Endothelial cell of umbilical vein (primary cell): ENCODE data around the gene GRAMD4. TPM values are rescaled to one million over a fixed set of nuclear protein-coding genes. Genes with fewer than 3 reads are reported as not detected.

Experiments used
- BruUV-seq: library from RNA; stranded (reverse); fragments of 400-500 nt; replicated peaks from 2 replicates; lab custom pipeline; 2021; lab: Mats Ljungman, UMichigan
- CTCF ChIA-PET: fragments of 300-600, 350-600 bp; sonication (Branson Sonifier 250); formaldehyde crosslinking; loops from one replicate; lab custom pipeline; 2021; ENCODE audit warnings: antibody characterized with exemption, inconsistent platforms; lab: Charles Lee
- POLR2A ChIA-PET: fragments of 300-600, 350-600 bp; sonication (Branson Sonifier 250); formaldehyde crosslinking; loops from one replicate; lab custom pipeline; 2021; ENCODE audit warnings: antibody characterized with exemption, inconsistent platforms; lab: Charles Lee
- DNase-seq: peaks from one replicate; pipeline ENCODE4 v3.0.0-alpha.2; 2011; ENCODE audit warnings: low read depth, low spot score
- FAIRE-seq: peaks from 2 replicates; lab custom pipeline; 2011; peaks lifted over from hg19 to GRCh38; lab: Jason Lieb, UNC
- H2AFZ ChIP-seq: 2 replicates; pipeline ENCODE4 v1.6.0; 2012; ENCODE audit warnings: low read depth, low read length, control low read depth, inconsistent platforms
- H3K27ac ChIP-seq: 2 replicates; pipeline ENCODE4 v1.5.1; 2011; ENCODE audit warnings: low read depth, mild to moderate bottlenecking, control low read depth, low read length, moderate library complexity; ENCODE audit not compliant: insufficient read depth
- H3K27me3 ChIP-seq, 2 experiments: 2 replicates each; pipeline versions ENCODE4 v1.6.0 to v1.6.1; 2011; ENCODE audit warnings: low read length in 2 of 2, mixed read lengths in 1 of 2; ENCODE audit not compliant: control insufficient read depth in 2 of 2, insufficient read depth in 2 of 2
- H3K36me3 ChIP-seq, 2 experiments: 2 replicates in 1 of 2; 3 replicates in 1 of 2; pipeline ENCODE4 v1.5.1; 2011; ENCODE audit warnings: low read length in 2 of 2, mild to moderate bottlenecking in 1 of 2, moderate library complexity in 1 of 2; ENCODE audit not compliant: control insufficient read depth in 2 of 2, insufficient read depth in 2 of 2; ENCODE audit errors: extremely low read depth in 1 of 2
- H3K4me1 ChIP-seq: 3 replicates; pipeline ENCODE4 v1.5.1; 2011; ENCODE audit warnings: mild to moderate bottlenecking, low read length; ENCODE audit not compliant: control insufficient read depth, insufficient read depth; ENCODE audit errors: extremely low read depth
- H3K4me2 ChIP-seq: 2 replicates; pipeline ENCODE4 v1.6.1; 2011; ENCODE audit warnings: low read length, control low read depth, mixed read lengths; ENCODE audit not compliant: insufficient read depth
- H3K4me3 ChIP-seq, 3 experiments: fragments of 200-600 bp in 1 of 3; sonication (generic), shearing (Covaris generic) in 1 of 3; replicated peaks in 1 of 3; 2 replicates each; pipeline ENCODE4 v1.5.1; 2011 to 2016; ENCODE audit warnings: control low read depth in 3 of 3, low read length in 3 of 3, mild to moderate bottlenecking in 2 of 3, inconsistent platforms in 1 of 3, low read depth in 1 of 3, moderate library complexity in 1 of 3; ENCODE audit not compliant: insufficient read depth in 1 of 3
- H3K79me2 ChIP-seq: 2 replicates; pipeline ENCODE4 v1.6.0; 2012; ENCODE audit warnings: low read length, inconsistent platforms; ENCODE audit not compliant: control insufficient read depth, insufficient read depth
- H3K9ac ChIP-seq: replicated peaks from 2 replicates; pipeline ENCODE3; 2011; ENCODE audit warnings: low read length, control low read depth; ENCODE audit not compliant: insufficient read depth; ENCODE audit errors: extremely low read depth
- H3K9me1 ChIP-seq: replicated peaks from 3 replicates; pipeline ENCODE4 v1.6.0; 2011; ENCODE audit warnings: mild to moderate bottlenecking, low read length; ENCODE audit not compliant: control insufficient read depth, insufficient read depth; ENCODE audit errors: extremely low read depth
- H3K9me3 ChIP-seq: replicated peaks from 2 replicates; pipeline ENCODE4 v1.5.1; 2012; ENCODE audit warnings: low read length, inconsistent platforms; ENCODE audit not compliant: control insufficient read depth, insufficient read depth
- H4K20me1 ChIP-seq: replicated peaks from 2 replicates; pipeline ENCODE3; 2011; ENCODE audit warnings: mild to moderate bottlenecking, low read length; ENCODE audit not compliant: control insufficient read depth, insufficient read depth; ENCODE audit errors: extremely low read depth
- EZH2 ChIP-seq: IDR thresholded peaks from 2 replicates; pipeline ENCODE4 v1.6.1; 2012; ENCODE audit warnings: borderline replicate concordance, low read depth, mild to moderate bottlenecking, moderate library complexity, low read length, inconsistent platforms; ENCODE audit not compliant: severe bottlenecking
- FOS ChIP-seq: IDR thresholded peaks from 2 replicates; pipeline ENCODE4 v1.6.1; 2011; ENCODE audit warnings: mild to moderate bottlenecking, low read length, moderate library complexity, borderline replicate concordance; ENCODE audit not compliant: insufficient read depth
- GATA2 ChIP-seq: IDR thresholded peaks from 2 replicates; pipeline ENCODE4 v1.7.0; 2011; ENCODE audit warnings: low read depth, mild to moderate bottlenecking, moderate library complexity, mixed read lengths, low read length; ENCODE audit not compliant: insufficient read length, insufficient read depth
- JUN ChIP-seq: IDR thresholded peaks from 2 replicates; pipeline ENCODE4 v1.6.1; 2011; ENCODE audit warnings: borderline replicate concordance, low read depth; ENCODE audit not compliant: insufficient read length, insufficient read depth
- MYC ChIP-seq: IDR thresholded peaks from one replicate; pipeline ENCODE4 v1.6.1; 2011; ENCODE audit warnings: mild to moderate bottlenecking, low read depth, low read length
- POLR2A ChIP-seq: IDR thresholded peaks from 2 replicates; pipeline ENCODE4 v1.6.1; 2012; ENCODE audit warnings: low read depth, mild to moderate bottlenecking, control low read depth, low read length
- POLR2AphosphoS5 ChIP-seq: IDR thresholded peaks from 2 replicates; pipeline ENCODE4 v1.6.1; 2012; ENCODE audit warnings: low read depth, mild to moderate bottlenecking, control low read depth, low read length, moderate library complexity; ENCODE audit not compliant: insufficient read depth
- dilution Hi-C: fragments of 300-500 bp; cut with MboI; formaldehyde crosslinking; loops from one replicate; pipeline ENCODE4 v1.15.0; 2019; ENCODE audit warnings: low sequenced_read_pairs; ENCODE audit not compliant: extremely low pct_ligation_motif_present
- intact Hi-C: fragments of 100-400 bp; cut with micrococcal nuclease; formaldehyde crosslinking; loops from one replicate; pipeline ENCODE4 v1.10.0; 2022
- polyA plus RNA-seq, 4 experiments: library from polyadenylated mRNA; depleted of rRNA in 3 of 4; stranded (reverse) in 3 of 4; unstranded in 1 of 4; fragments of >200 nt; gene quantifications; 2 replicates each; pipeline versions ENCODE4 v1.2.1 to v1.2.3, GENCODE V29; 2011 to 2012; ENCODE audit warnings: missing spikeins in 1 of 4
- total RNA-seq: library from RNA; stranded (reverse); gene quantifications from 2 replicates; pipeline ENCODE4 v1.2.3, GENCODE V29; 2021
- TF ChIP-seq, protein P1 (sequence below), 2 donors: IDR thresholded peaks; 1 replicate in 1 of 2; 2 replicates in 1 of 2; pipeline ENCODE4 v1.5.1; 2011; ENCODE audit warnings: low read length in 2 of 2, mild to moderate bottlenecking in 2 of 2, moderate library complexity in 2 of 2, control low read depth in 1 of 2, inconsistent platforms in 1 of 2, low read depth in 1 of 2; ENCODE audit not compliant: insufficient read depth in 1 of 2; ENCODE audit errors: extremely low read depth in 1 of 2
- TF ChIP-seq, protein P2 (sequence below): IDR thresholded peaks from 2 replicates; pipeline ENCODE4 v1.6.1; 2011; ENCODE audit not compliant: insufficient read depth, insufficient read length

The GRAMD4 gene
- total and polyA plus RNA-seq, 2 donors (not counting 3 experiments of a cell fraction or from before 2014, with no cell fraction given) = 5.9 to 14.8 TPM

DNA sequence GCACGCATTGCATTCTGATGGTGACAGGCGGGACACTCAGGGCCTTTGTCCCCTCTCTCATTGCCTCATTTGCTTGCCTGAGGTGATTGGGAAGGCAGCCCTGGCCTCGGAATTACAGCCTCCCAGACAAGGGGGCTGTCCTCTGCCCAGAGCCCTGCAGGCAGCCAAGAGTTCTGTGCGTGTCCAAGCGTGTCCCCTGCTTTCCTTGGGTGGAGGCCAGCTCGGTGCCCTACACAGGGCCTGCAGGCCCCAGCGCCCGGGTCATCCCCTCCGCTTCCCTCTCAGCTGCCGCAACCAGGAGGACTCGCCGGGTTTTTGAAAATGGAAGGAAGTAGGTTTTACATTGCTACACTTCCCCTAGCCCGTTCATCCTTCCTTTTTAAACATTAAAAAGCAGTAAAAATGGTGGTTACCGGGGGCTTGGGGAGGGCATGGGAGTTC is 1.9 kb downstream of the GRAMD4 start:
- ChIA-PET CTCF (interaction anchor here (1.8 kb wide), 1 partner anchor 254 kb away, joined by 5 read pairs; no protein-coding TSS in a partner anchor), POLR2A (no interaction called here)
- Histone ChIP-seq H3K79me2 (no peaks in the 10 kb centered on the region), H3K9me1 (no peaks in the 10 kb centered on the region), H3K4me3 (no peak overlapping the region), H3K4me1 (peaks cover 4% of the 10 kb centered on the region), H3K9me3 (no peaks in the 10 kb centered on the region), H3K36me3 (no peaks in the 10 kb centered on the region), H2AFZ (peak overlapping the region; percentile 42), H4K20me1 (no peaks in the 10 kb centered on the region), H3K27me3 (no peaks in the 10 kb centered on the region), H3K4me2 (no peak overlapping the region), H3K27ac (no peak overlapping the region), H3K9ac (peak overlapping the region; percentile 9)
- FAIRE-seq (no peak), DNase-seq (peak; percentile 19)
- TF ChIP-seq, protein P1, sequence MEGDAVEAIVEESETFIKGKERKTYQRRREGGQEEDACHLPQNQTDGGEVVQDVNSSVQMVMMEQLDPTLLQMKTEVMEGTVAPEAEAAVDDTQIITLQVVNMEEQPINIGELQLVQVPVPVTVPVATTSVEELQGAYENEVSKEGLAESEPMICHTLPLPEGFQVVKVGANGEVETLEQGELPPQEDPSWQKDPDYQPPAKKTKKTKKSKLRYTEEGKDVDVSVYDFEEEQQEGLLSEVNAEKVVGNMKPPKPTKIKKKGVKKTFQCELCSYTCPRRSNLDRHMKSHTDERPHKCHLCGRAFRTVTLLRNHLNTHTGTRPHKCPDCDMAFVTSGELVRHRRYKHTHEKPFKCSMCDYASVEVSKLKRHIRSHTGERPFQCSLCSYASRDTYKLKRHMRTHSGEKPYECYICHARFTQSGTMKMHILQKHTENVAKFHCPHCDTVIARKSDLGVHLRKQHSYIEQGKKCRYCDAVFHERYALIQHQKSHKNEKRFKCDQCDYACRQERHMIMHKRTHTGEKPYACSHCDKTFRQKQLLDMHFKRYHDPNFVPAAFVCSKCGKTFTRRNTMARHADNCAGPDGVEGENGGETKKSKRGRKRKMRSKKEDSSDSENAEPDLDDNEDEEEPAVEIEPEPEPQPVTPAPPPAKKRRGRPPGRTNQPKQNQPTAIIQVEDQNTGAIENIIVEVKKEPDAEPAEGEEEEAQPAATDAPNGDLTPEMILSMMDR (IDR thresholded peaks at IDR 0.05; ENCODE audit: extremely low read depth in 1 of 2, insufficient read depth in 1 of 2, low read depth in 1 of 2, low read length in 2 of 2) = no peak
- TF ChIP-seq GATA2 (no peak), POLR2A (no peak), JUN (no peak), FOS (no peak), MYC (no peak), POLR2AphosphoS5 (no peak), EZH2 (no peak)
- TF ChIP-seq, protein P2, sequence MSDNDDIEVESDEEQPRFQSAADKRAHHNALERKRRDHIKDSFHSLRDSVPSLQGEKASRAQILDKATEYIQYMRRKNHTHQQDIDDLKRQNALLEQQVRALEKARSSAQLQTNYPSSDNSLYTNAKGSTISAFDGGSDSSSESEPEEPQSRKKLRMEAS = no peak
- BruUV-seq = no TSS peak
- dilution Hi-C loops = no loop called here
- intact Hi-C loops = no loop called here
